ENCODE measurements around the gene GJB5.

The GJB5 gene

GRCh38 chr1:34781071-34781843 is 26.4 kb downstream of the GJB5 start, which contains the start of gene GJB3:
Gene GJB3, plus strand, starts transcription at chr1:34781214. Its CDS starts 3,549 bp downstream, at chr1:34784763.
- no peaks in the 10 kb centered on the region for H3K9me3 ChIP-seq (ENCODE audit: control insufficient read depth in 5 of 5, low read length in 5 of 5)
- H3K27me3 ChIP-seq (ENCODE audit: control insufficient read depth in 5 of 5, insufficient read depth in 4 of 5, low read length in 5 of 5), result peaks cover 31 to 53% (median 44%) of the 10 kb centered on the region in 5 donors
- peaks cover 0 to 15% (median 10%) of the 10 kb centered on the region in 5 donors for H3K4me1 ChIP-seq (ENCODE audit: control insufficient read depth in 5 of 5, insufficient read depth in 5 of 5, low read length in 5 of 5)
- no peak within 1 kb of the TSS for H3K27ac ChIP-seq (ENCODE audit: low read depth, low read length)
- no peaks in the 10 kb centered on the region for H3K36me3 ChIP-seq (ENCODE audit: control insufficient read depth in 5 of 5, insufficient read depth in 5 of 5, low read length in 5 of 5)
- peak within 1 kb of the TSS in 3 of 5 donors; percentile 36 to 49 (median 42) for H3K4me3 ChIP-seq (ENCODE audit: low read depth in 1 of 5, low read length in 5 of 5)
- no peak within 1 kb of the TSS for H3K9ac ChIP-seq (ENCODE audit: low read length in 5 of 5)

GRCh38 chr1:34781844-34782391 is 27.1 kb downstream of the GJB5 start:
- Histone ChIP-seq H3K4me3 (ENCODE audit: low read depth in 1 of 5, low read length in 5 of 5) (peak overlapping the region in 3 of 5 donors; percentile 36 to 49 (median 42)), H3K27ac (ENCODE audit: low read depth, low read length) (no peak overlapping the region), H3K36me3 (ENCODE audit: control insufficient read depth in 5 of 5, insufficient read depth in 5 of 5, low read length in 5 of 5) (no peaks in the 10 kb centered on the region), H3K4me1 (ENCODE audit: control insufficient read depth in 5 of 5, insufficient read depth in 5 of 5, low read length in 5 of 5) (peaks cover 0 to 21% (median 10%) of the 10 kb centered on the region in 5 donors), H3K9ac (ENCODE audit: low read length in 5 of 5) (no peak overlapping the region), H3K9me3 (ENCODE audit: control insufficient read depth in 5 of 5, low read length in 5 of 5) (no peaks in the 10 kb centered on the region), H3K27me3 (ENCODE audit: control insufficient read depth in 5 of 5, insufficient read depth in 4 of 5, low read length in 5 of 5) (peaks cover 29 to 49% (median 43%) of the 10 kb centered on the region in 5 donors)

GRCh38 chr1:34784751-34785221 is 29.9 kb downstream of the GJB5 start:
- no peak overlapping the region for H3K4me3 ChIP-seq (ENCODE audit: low read depth in 1 of 5, low read length in 5 of 5)

DNA sequence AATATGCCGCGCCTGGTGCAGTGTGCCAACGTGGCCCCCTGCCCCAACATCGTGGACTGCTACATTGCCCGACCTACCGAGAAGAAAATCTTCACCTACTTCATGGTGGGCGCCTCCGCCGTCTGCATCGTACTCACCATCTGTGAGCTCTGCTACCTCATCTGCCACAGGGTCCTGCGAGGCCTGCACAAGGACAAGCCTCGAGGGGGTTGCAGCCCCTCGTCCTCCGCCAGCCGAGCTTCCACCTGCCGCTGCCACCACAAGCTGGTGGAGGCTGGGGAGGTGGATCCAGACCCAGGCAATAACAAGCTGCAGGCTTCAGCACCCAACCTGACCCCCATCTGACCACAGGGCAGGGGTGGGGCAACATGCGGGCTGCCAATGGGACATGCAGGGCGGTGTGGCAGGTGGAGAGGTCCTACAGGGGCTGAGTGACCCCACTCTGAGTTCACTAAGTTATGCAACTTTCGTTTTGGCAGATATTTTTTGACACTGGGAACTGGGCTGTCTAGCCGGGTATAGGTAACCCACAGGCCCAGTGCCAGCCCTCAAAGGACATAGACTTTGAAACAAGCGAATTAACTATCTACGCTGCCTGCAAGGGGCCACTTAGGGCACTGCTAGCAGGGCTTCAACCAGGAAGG is 30.5 kb downstream of the GJB5 start:
- Histone ChIP-seq H3K36me3 (ENCODE audit: control insufficient read depth in 5 of 5, insufficient read depth in 5 of 5, low read length in 5 of 5) (no peaks in the 10 kb centered on the region), H3K4me3 (ENCODE audit: low read depth in 1 of 5, low read length in 5 of 5) (no peak overlapping the region), H3K4me1 (ENCODE audit: control insufficient read depth in 5 of 5, insufficient read depth in 5 of 5, low read length in 5 of 5) (peaks cover 0 to 31% (median 10%) of the 10 kb centered on the region in 5 donors), H3K9ac (ENCODE audit: low read length in 5 of 5) (no peak overlapping the region), H3K9me3 (ENCODE audit: control insufficient read depth in 5 of 5, low read length in 5 of 5) (no peaks in the 10 kb centered on the region), H3K27ac (ENCODE audit: low read depth, low read length) (no peak overlapping the region), H3K27me3 (ENCODE audit: control insufficient read depth in 5 of 5, insufficient read depth in 4 of 5, low read length in 5 of 5) (peaks cover 19 to 36% (median 29%) of the 10 kb centered on the region in 5 donors)

More at GRCh38 chr1:34784751-34785221, 29.9 kb downstream of the GJB5 start:
- Histone ChIP-seq H3K4me1 (ENCODE audit: control insufficient read depth in 5 of 5, insufficient read depth in 5 of 5, low read length in 5 of 5) (peaks cover 0 to 31% (median 10%) of the 10 kb centered on the region in 5 donors), H3K9ac (ENCODE audit: low read length in 5 of 5) (no peak overlapping the region), H3K36me3 (ENCODE audit: control insufficient read depth in 5 of 5, insufficient read depth in 5 of 5, low read length in 5 of 5) (no peaks in the 10 kb centered on the region), H3K9me3 (ENCODE audit: control insufficient read depth in 5 of 5, low read length in 5 of 5) (no peaks in the 10 kb centered on the region), H3K27me3 (ENCODE audit: control insufficient read depth in 5 of 5, insufficient read depth in 4 of 5, low read length in 5 of 5) (peaks cover 25 to 41% (median 31%) of the 10 kb centered on the region in 5 donors), H3K27ac (ENCODE audit: low read depth, low read length) (no peak overlapping the region)

GRCh38 chr1:34785875-34786470 is 31.1 kb downstream of the GJB5 start:
- Histone ChIP-seq H3K9me3 (ENCODE audit: control insufficient read depth in 5 of 5, low read length in 5 of 5) (no peaks in the 10 kb centered on the region), H3K27ac (ENCODE audit: low read depth, low read length) (no peak overlapping the region), H3K4me1 (ENCODE audit: control insufficient read depth in 5 of 5, insufficient read depth in 5 of 5, low read length in 5 of 5) (peaks cover 1 to 29% (median 9%) of the 10 kb centered on the region in 5 donors), H3K9ac (ENCODE audit: low read length in 5 of 5) (no peak overlapping the region), H3K4me3 (ENCODE audit: low read depth in 1 of 5, low read length in 5 of 5) (no peak overlapping the region), H3K27me3 (ENCODE audit: control insufficient read depth in 5 of 5, insufficient read depth in 4 of 5, low read length in 5 of 5) (peaks cover 14 to 36% (median 24%) of the 10 kb centered on the region in 5 donors), H3K36me3 (ENCODE audit: control insufficient read depth in 5 of 5, insufficient read depth in 5 of 5, low read length in 5 of 5) (no peaks in the 10 kb centered on the region)

- Histone ChIP-seq H3K27ac (ENCODE audit: low read depth, low read length) (no peak overlapping the region), H3K9ac (ENCODE audit: low read length in 5 of 5) (no peak overlapping the region), H3K9me3 (ENCODE audit: control insufficient read depth in 5 of 5, low read length in 5 of 5) (no peaks in the 10 kb centered on the region), H3K27me3 (ENCODE audit: control insufficient read depth in 5 of 5, insufficient read depth in 4 of 5, low read length in 5 of 5) (peaks cover 8 to 33% (median 20%) of the 10 kb centered on the region in 5 donors), H3K4me3 (ENCODE audit: low read depth in 1 of 5, low read length in 5 of 5) (no peak overlapping the region), H3K4me1 (ENCODE audit: control insufficient read depth in 5 of 5, insufficient read depth in 5 of 5, low read length in 5 of 5) (peaks cover under 1 to 23% (median 4%) of the 10 kb centered on the region in 5 donors), H3K36me3 (ENCODE audit: control insufficient read depth in 5 of 5, insufficient read depth in 5 of 5, low read length in 5 of 5) (no peaks in the 10 kb centered on the region)
Measured at GRCh38 chr1:34786521-34787325, 31.9 kb downstream of the GJB5 start.

DNA sequence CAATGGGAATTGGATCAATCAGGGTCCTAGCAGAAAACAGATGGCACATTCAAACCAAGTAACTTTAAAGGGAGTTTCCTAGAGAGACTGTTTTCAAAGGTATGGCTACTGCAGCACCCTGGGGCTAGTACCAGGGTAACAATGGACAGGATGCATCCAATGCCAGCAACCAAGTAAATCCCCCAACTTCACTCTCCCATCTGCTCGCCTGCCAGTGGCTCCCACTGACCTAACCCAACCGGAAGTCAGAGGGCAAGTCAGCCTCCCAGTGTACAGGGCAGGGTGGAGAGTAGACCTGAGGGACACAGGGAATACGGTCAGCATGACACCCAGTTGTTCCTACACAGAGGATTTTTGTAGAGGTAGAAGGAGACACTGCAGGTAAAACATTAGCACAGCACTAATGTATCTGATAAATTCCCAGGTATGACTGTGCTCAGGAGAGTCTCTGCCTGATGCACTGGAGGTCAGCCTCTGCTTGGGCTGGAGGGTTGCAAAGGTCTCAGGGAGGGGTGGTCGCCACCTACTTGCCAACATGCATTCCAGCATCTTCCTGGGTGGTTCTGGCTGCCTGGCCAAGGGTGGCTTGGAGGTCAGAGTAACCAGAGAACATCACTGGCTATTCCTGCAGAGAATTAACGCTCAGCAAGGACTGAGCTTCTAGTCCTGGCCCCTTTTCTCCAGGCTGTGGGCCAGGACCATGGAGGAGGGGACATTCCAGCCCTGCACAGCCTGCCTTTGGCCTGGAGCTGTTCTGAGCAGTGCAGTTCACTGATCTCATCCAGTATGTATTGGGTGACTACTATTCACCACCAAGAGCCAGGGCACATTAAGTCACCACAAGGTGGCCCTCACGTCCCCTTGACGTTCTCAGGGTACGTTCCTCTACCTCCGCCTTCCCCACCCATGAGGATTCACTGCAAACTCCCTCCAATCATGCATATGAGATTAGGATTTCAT is 32.9 kb downstream of the GJB5 start:
- Histone ChIP-seq H3K36me3 (ENCODE audit: control insufficient read depth in 5 of 5, insufficient read depth in 5 of 5, low read length in 5 of 5) (no peaks in the 10 kb centered on the region), H3K27ac (ENCODE audit: low read depth, low read length) (no peak overlapping the region), H3K4me1 (ENCODE audit: control insufficient read depth in 5 of 5, insufficient read depth in 5 of 5, low read length in 5 of 5) (peaks cover 3 to 30% (median 9%) of the 10 kb centered on the region in 5 donors), H3K9me3 (ENCODE audit: control insufficient read depth in 5 of 5, low read length in 5 of 5) (no peaks in the 10 kb centered on the region), H3K27me3 (ENCODE audit: control insufficient read depth in 5 of 5, insufficient read depth in 4 of 5, low read length in 5 of 5) (peaks cover 10 to 31% (median 22%) of the 10 kb centered on the region in 5 donors), H3K4me3 (ENCODE audit: low read depth in 1 of 5, low read length in 5 of 5) (no peak overlapping the region), H3K9ac (ENCODE audit: low read length in 5 of 5) (peak overlapping the region in 1 of 5 donors; percentile 14)

GRCh38 chr1:34790985-34791384 is 36.1 kb downstream of the GJB5 start:
- H3K4me3 ChIP-seq (ENCODE audit: low read depth in 1 of 5, low read length in 5 of 5), result no peak overlapping the region
- H3K9me3 ChIP-seq (ENCODE audit: control insufficient read depth in 5 of 5, low read length in 5 of 5), result no peaks in the 10 kb centered on the region
- H3K9ac ChIP-seq (ENCODE audit: low read length in 5 of 5), result peak overlapping the region in 1 of 5 donors; percentile 50
- H3K36me3 ChIP-seq (ENCODE audit: control insufficient read depth in 5 of 5, insufficient read depth in 5 of 5, low read length in 5 of 5), result peaks cover 0 to 21% (median 14%) of the 10 kb centered on the region in 5 donors
- peaks cover 3 to 49% (median 19%) of the 10 kb centered on the region in 5 donors for H3K4me1 ChIP-seq (ENCODE audit: control insufficient read depth in 5 of 5, insufficient read depth in 5 of 5, low read length in 5 of 5)
- peak overlapping the region; percentile 41 for H3K27ac ChIP-seq (ENCODE audit: low read depth, low read length)
- H3K27me3 ChIP-seq (ENCODE audit: control insufficient read depth in 5 of 5, insufficient read depth in 4 of 5, low read length in 5 of 5), result peaks cover 12 to 27% (median 14%) of the 10 kb centered on the region in 5 donors
